ENCODE data around the gene SPEF2. TPM values are rescaled to one million over a fixed set of nuclear protein-coding genes. Genes with fewer than 3 reads are reported as not detected.

The SPEF2 gene
- total RNA-seq, 1 experiment from 2014 or later, result 0.15 TPM

DNA sequence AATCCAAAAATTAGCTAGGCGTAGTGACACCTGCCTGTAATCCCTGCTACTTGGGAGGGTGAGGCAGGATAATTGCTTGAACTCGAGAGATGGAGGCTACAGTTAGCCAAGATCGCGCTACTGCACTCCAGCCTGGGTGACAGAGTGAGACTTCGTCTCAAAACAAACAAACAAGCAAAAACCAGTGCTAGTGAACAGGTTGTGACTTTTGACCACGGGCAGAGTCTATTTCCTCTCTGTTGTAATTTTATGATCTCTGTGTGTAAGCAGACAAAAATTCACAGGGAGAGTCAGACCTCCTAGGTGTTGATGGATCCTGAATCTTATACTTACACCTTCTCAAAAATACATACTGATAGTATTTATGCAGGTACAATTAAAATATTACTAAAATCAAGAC lies 65.8 kb downstream of the SPEF2 start:
- no peaks in the 10 kb centered on the region for H3K27me3 Mint-ChIP-seq (ENCODE audit: low read depth)
- ChIA-PET CTCF (no interaction called here), POLR2A (no interaction called here)
- no peak overlapping the region for H3K4me3 Mint-ChIP-seq
- no peaks in the 10 kb centered on the region for H3K4me1 Mint-ChIP-seq
- no peak overlapping the region for H3K27ac Mint-ChIP-seq
- no peaks in the 10 kb centered on the region for H3K9me3 Mint-ChIP-seq
- TF ChIP-seq, protein P1, sequence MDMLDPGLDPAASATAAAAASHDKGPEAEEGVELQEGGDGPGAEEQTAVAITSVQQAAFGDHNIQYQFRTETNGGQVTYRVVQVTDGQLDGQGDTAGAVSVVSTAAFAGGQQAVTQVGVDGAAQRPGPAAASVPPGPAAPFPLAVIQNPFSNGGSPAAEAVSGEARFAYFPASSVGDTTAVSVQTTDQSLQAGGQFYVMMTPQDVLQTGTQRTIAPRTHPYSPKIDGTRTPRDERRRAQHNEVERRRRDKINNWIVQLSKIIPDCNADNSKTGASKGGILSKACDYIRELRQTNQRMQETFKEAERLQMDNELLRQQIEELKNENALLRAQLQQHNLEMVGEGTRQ (CRISPR knock-in tag; IDR thresholded peaks at IDR 0.05), result no peak
- TF ChIP-seq TEAD4 (CRISPR knock-in tag; IDR thresholded peaks at IDR 0.05), result no peak
- TF ChIP-seq, protein P2, sequence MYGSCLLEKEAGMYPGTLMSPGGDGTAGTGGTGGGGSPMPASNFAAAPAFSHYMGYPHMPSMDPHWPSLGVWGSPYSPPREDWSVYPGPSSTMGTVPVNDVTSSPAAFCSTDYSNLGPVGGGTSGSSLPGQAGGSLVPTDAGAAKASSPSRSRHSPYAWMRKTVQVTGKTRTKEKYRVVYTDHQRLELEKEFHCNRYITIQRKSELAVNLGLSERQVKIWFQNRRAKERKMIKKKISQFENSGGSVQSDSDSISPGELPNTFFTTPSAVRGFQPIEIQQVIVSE (CRISPR knock-in tag; IDR thresholded peaks at IDR 0.05; ENCODE audit: borderline replicate concordance), result no peak
- no peak for TF ChIP-seq NR3C1 (CRISPR knock-in tag; conservative IDR thresholded peaks at IDR 0.05; ENCODE audit: low read depth)
- no peak for TF ChIP-seq EMX1 (CRISPR knock-in tag; IDR thresholded peaks at IDR 0.05)
- no peak for TF ChIP-seq ATF1 (CRISPR knock-in tag; IDR thresholded peaks at IDR 0.05)
- TF ChIP-seq GRHL2 (CRISPR knock-in tag; IDR thresholded peaks at IDR 0.05; ENCODE audit: insufficient replicate concordance, severe bottlenecking), result no peak
- TF ChIP-seq SMAD3 (CRISPR knock-in tag; IDR thresholded peaks at IDR 0.05; ENCODE audit: borderline replicate concordance), result no peak
- no peak for TF ChIP-seq FOXJ3 (CRISPR knock-in tag; IDR thresholded peaks at IDR 0.05; ENCODE audit: borderline replicate concordance)
- TF ChIP-seq, protein P3, sequence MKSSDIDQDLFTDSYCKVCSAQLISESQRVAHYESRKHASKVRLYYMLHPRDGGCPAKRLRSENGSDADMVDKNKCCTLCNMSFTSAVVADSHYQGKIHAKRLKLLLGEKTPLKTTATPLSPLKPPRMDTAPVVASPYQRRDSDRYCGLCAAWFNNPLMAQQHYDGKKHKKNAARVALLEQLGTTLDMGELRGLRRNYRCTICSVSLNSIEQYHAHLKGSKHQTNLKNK (CRISPR knock-in tag; IDR thresholded peaks at IDR 0.05), result no peak
- TF ChIP-seq, protein P4, sequence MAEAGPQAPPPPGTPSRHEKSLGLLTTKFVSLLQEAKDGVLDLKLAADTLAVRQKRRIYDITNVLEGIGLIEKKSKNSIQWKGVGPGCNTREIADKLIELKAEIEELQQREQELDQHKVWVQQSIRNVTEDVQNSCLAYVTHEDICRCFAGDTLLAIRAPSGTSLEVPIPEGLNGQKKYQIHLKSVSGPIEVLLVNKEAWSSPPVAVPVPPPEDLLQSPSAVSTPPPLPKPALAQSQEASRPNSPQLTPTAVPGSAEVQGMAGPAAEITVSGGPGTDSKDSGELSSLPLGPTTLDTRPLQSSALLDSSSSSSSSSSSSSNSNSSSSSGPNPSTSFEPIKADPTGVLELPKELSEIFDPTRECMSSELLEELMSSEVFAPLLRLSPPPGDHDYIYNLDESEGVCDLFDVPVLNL (CRISPR knock-in tag; IDR thresholded peaks at IDR 0.05; ENCODE audit: borderline replicate concordance, low read depth), result no peak
- no peak for TF ChIP-seq ZNF121 (CRISPR knock-in tag; IDR thresholded peaks at IDR 0.05)
- TF ChIP-seq ZNF138 (CRISPR knock-in tag; conservative IDR thresholded peaks at IDR 0.05), result no peak
- ATAC-seq (no peak), DNase-seq (ENCODE audit: low spot score) (no peak)
- no peaks in the 10 kb centered on the region for H3K36me3 Mint-ChIP-seq

DNA sequence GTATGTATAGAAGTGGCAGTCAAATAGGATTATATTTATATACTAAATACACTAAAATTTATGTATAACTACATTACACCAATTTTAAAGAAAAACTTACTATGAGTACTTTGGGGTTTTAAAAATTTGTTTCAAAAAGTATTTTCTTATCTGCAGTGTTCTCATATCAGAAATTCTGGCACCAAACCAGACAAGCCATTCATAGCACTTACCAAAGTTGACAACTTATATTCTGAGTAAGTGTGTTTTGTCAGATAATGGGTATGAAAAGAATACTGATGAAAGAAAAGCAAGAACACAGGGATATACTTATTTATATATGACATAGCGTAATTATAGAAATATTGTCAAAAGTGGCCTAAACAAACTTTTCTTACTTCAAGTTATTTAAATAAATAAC lies 67.5 kb downstream of the SPEF2 start:
- TF ChIP-seq, protein P5, sequence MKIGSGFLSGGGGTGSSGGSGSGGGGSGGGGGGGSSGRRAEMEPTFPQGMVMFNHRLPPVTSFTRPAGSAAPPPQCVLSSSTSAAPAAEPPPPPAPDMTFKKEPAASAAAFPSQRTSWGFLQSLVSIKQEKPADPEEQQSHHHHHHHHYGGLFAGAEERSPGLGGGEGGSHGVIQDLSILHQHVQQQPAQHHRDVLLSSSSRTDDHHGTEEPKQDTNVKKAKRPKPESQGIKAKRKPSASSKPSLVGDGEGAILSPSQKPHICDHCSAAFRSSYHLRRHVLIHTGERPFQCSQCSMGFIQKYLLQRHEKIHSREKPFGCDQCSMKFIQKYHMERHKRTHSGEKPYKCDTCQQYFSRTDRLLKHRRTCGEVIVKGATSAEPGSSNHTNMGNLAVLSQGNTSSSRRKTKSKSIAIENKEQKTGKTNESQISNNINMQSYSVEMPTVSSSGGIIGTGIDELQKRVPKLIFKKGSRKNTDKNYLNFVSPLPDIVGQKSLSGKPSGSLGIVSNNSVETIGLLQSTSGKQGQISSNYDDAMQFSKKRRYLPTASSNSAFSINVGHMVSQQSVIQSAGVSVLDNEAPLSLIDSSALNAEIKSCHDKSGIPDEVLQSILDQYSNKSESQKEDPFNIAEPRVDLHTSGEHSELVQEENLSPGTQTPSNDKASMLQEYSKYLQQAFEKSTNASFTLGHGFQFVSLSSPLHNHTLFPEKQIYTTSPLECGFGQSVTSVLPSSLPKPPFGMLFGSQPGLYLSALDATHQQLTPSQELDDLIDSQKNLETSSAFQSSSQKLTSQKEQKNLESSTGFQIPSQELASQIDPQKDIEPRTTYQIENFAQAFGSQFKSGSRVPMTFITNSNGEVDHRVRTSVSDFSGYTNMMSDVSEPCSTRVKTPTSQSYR (CRISPR knock-in tag; IDR thresholded peaks at IDR 0.05), result no peak
- no peak for TF ChIP-seq OVOL2 (CRISPR knock-in tag; IDR thresholded peaks at IDR 0.05; ENCODE audit: borderline replicate concordance)
- no peak for TF ChIP-seq ZNF121 (CRISPR knock-in tag; IDR thresholded peaks at IDR 0.05)
- no peak for TF ChIP-seq PRRX2 (CRISPR knock-in tag; IDR thresholded peaks at IDR 0.05)
- no peak for TF ChIP-seq JAZF1 (CRISPR knock-in tag; IDR thresholded peaks at IDR 0.05)
- TF ChIP-seq EMX1 (CRISPR knock-in tag; IDR thresholded peaks at IDR 0.05), result no peak
- TF ChIP-seq ZBTB21 (CRISPR knock-in tag; IDR thresholded peaks at IDR 0.05; ENCODE audit: borderline replicate concordance), result no peak
- POLR2A ChIA-PET, result no interaction called here
- Mint-ChIP-seq H3K27ac (no peak overlapping the region), H3K27me3 (ENCODE audit: low read depth) (no peaks in the 10 kb centered on the region; the same call in 1 of the 2 replicates), H3K4me3 (no peak overlapping the region), H3K4me1 (no peaks in the 10 kb centered on the region), H3K9me3 (no peaks in the 10 kb centered on the region), H3K36me3 (no peaks in the 10 kb centered on the region)
- DNase-seq (ENCODE audit: low spot score) (no peak), ATAC-seq (no peak)
- CTCF ChIA-PET, result no interaction called here

DNA sequence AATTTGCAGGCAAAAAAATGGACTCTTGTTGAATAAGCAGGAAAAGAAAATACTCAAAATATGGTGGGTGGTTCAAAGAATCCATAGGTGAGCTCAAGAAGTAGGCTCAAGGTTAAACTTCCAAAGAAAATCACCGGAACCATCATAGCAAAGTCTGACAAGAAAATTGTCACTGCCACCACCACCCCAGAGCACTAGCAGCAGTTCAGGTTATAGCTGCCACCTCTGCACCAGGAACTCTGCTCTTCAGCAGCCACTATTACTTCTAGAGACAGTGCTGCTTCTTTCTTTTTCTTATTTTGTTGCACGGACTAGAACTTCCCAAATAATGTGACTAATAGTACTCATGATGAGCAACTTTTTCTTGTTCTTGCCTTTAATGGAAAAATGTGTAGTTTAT lies 70.3 kb downstream of the SPEF2 start:
- H3K4me1 Mint-ChIP-seq, result no peaks in the 10 kb centered on the region
- no peaks in the 10 kb centered on the region for H3K36me3 Mint-ChIP-seq
- H3K9me3 Mint-ChIP-seq, result no peaks in the 10 kb centered on the region
- no peak overlapping the region for H3K27ac Mint-ChIP-seq
- H3K27me3 Mint-ChIP-seq (ENCODE audit: low read depth), result no peaks in the 10 kb centered on the region; the same call in 1 of the 2 replicates
- POLR2A ChIA-PET, result no interaction called here
- ATAC-seq (no peak), DNase-seq (ENCODE audit: low spot score) (no peak)
- CTCF ChIA-PET, result no interaction called here
- H3K4me3 Mint-ChIP-seq, result no peak overlapping the region
- no peak for TF ChIP-seq ZNF121 (CRISPR knock-in tag; IDR thresholded peaks at IDR 0.05)
- TF ChIP-seq FOXJ3 (CRISPR knock-in tag; IDR thresholded peaks at IDR 0.05; ENCODE audit: borderline replicate concordance), result no peak
- TF ChIP-seq, protein P2 (CRISPR knock-in tag; IDR thresholded peaks at IDR 0.05; ENCODE audit: borderline replicate concordance), result no peak
- TF ChIP-seq, protein P6, sequence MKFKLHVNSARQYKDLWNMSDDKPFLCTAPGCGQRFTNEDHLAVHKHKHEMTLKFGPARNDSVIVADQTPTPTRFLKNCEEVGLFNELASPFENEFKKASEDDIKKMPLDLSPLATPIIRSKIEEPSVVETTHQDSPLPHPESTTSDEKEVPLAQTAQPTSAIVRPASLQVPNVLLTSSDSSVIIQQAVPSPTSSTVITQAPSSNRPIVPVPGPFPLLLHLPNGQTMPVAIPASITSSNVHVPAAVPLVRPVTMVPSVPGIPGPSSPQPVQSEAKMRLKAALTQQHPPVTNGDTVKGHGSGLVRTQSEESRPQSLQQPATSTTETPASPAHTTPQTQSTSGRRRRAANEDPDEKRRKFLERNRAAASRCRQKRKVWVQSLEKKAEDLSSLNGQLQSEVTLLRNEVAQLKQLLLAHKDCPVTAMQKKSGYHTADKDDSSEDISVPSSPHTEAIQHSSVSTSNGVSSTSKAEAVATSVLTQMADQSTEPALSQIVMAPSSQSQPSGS (CRISPR knock-in tag; IDR thresholded peaks at IDR 0.05; ENCODE audit: borderline replicate concordance, low read depth), result no peak
- TF ChIP-seq ZNF396 (CRISPR knock-in tag; IDR thresholded peaks at IDR 0.05; ENCODE audit: borderline replicate concordance), result no peak
- TF ChIP-seq NR3C1 (CRISPR knock-in tag; conservative IDR thresholded peaks at IDR 0.05; ENCODE audit: low read depth), result no peak
- TF ChIP-seq CREM (CRISPR knock-in tag; IDR thresholded peaks at IDR 0.05), result no peak
- TF ChIP-seq, protein P7, sequence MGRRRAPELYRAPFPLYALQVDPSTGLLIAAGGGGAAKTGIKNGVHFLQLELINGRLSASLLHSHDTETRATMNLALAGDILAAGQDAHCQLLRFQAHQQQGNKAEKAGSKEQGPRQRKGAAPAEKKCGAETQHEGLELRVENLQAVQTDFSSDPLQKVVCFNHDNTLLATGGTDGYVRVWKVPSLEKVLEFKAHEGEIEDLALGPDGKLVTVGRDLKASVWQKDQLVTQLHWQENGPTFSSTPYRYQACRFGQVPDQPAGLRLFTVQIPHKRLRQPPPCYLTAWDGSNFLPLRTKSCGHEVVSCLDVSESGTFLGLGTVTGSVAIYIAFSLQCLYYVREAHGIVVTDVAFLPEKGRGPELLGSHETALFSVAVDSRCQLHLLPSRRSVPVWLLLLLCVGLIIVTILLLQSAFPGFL (CRISPR knock-in tag; IDR thresholded peaks at IDR 0.05; ENCODE audit: borderline replicate concordance), result no peak
- TF ChIP-seq EMX1 (CRISPR knock-in tag; IDR thresholded peaks at IDR 0.05), result no peak
